ENCODE data around the gene PARD3. TPM values are rescaled to one million over a fixed set of nuclear protein-coding genes. Genes with fewer than 3 reads are reported as not detected.

The PARD3 gene
- total RNA-seq, 1 donor from 2014 or later: 51.2 TPM

GRCh38 chr10:34125702-34126101 lies 689.4 kb downstream of the PARD3 start:
- peaks cover 33% of the 10 kb centered on the region for H3K4me1 Mint-ChIP-seq
- peaks cover 6% of the 10 kb centered on the region for H3K9me3 Mint-ChIP-seq
- no peak overlapping the region for H3K27ac Mint-ChIP-seq (ENCODE audit: unreplicated experiment)
- no peak overlapping the region for H3K4me3 Mint-ChIP-seq
- DNase-seq (ENCODE audit: low read depth, low spot score): no peak
- TF ChIP-seq CTCF (conservative IDR thresholded peaks at IDR 0.05): no peak
- peaks cover 14% of the 10 kb centered on the region for H3K36me3 Mint-ChIP-seq (ENCODE audit: low read depth)
- no peaks in the 10 kb centered on the region for H3K27me3 Mint-ChIP-seq (ENCODE audit: low read depth)

- Mint-ChIP-seq H3K4me1 (peaks cover 33% of the 10 kb centered on the region), H3K9me3 (no peaks in the 10 kb centered on the region), H3K36me3 (ENCODE audit: low read depth) (peaks cover 6% of the 10 kb centered on the region), H3K27me3 (ENCODE audit: low read depth) (no peaks in the 10 kb centered on the region), H3K4me3 (no peak overlapping the region), H3K27ac (ENCODE audit: unreplicated experiment) (no peak overlapping the region)
- no peak for TF ChIP-seq CTCF (conservative IDR thresholded peaks at IDR 0.05)
- DNase-seq (ENCODE audit: low read depth, low spot score): no peak
Observed at GRCh38 chr10:34124522-34125035, 690.5 kb downstream of the PARD3 start.

- Mint-ChIP-seq H3K27ac (ENCODE audit: unreplicated experiment) (peak overlapping the region; percentile 53), H3K36me3 (ENCODE audit: low read depth) (peaks cover 4% of the 10 kb centered on the region), H3K4me3 (no peak overlapping the region), H3K27me3 (ENCODE audit: low read depth) (no peaks in the 10 kb centered on the region), H3K9me3 (no peaks in the 10 kb centered on the region), H3K4me1 (peaks cover 35% of the 10 kb centered on the region)
- no peak for DNase-seq (ENCODE audit: low read depth, low spot score)
- TF ChIP-seq CTCF (conservative IDR thresholded peaks at IDR 0.05): no peak
Observed at GRCh38 chr10:34121781-34122622, 693.1 kb downstream of the PARD3 start.

GRCh38 chr10:34121125-34121753 lies 693.9 kb downstream of the PARD3 start:
- Mint-ChIP-seq H3K27ac (ENCODE audit: unreplicated experiment) (no peak overlapping the region), H3K36me3 (ENCODE audit: low read depth) (peaks cover 6% of the 10 kb centered on the region), H3K27me3 (ENCODE audit: low read depth) (no peaks in the 10 kb centered on the region), H3K4me3 (no peak overlapping the region), H3K4me1 (peaks cover 40% of the 10 kb centered on the region), H3K9me3 (no peaks in the 10 kb centered on the region)
- no peak for TF ChIP-seq CTCF (conservative IDR thresholded peaks at IDR 0.05)
- no peak for DNase-seq (ENCODE audit: low read depth, low spot score)

- no peak for TF ChIP-seq CTCF (conservative IDR thresholded peaks at IDR 0.05)
- peaks cover 6% of the 10 kb centered on the region for H3K36me3 Mint-ChIP-seq (ENCODE audit: low read depth)
- H3K27ac Mint-ChIP-seq (ENCODE audit: unreplicated experiment): no peak overlapping the region
- H3K27me3 Mint-ChIP-seq (ENCODE audit: low read depth): no peaks in the 10 kb centered on the region
- H3K9me3 Mint-ChIP-seq: no peaks in the 10 kb centered on the region
- no peak for DNase-seq (ENCODE audit: low read depth, low spot score)
- H3K4me1 Mint-ChIP-seq: peaks cover 33% of the 10 kb centered on the region
- H3K4me3 Mint-ChIP-seq: no peak overlapping the region
Observed at GRCh38 chr10:34119456-34119855, 695.6 kb downstream of the PARD3 start.

All from neural crest cell (in vitro differentiated cells).